HT1080 (cell line): ENCODE results near the gene PLEKHG4. TPM values are rescaled to one million over a fixed set of nuclear protein-coding genes. Genes with fewer than 3 reads are reported as not detected.
A peak's percentile ranks its signal among the peaks of the same experiment; 100 is the strongest.

Experiments
- DNase-seq: peaks from one replicate; pipeline ENCODE4 v3.0.0-alpha.2; 2015; ENCODE audit warnings: low read depth
- total RNA-seq: library from RNA; depleted of rRNA; stranded (reverse); fragments of >200 nt; shearing (Covaris generic); gene quantifications from 2 replicates; pipeline ENCODE4 v1.2.3, GENCODE V29; 2014

PLEKHG4 gene
- total RNA-seq, 1 experiment from 2014 or later = 3.7 TPM

DNA sequence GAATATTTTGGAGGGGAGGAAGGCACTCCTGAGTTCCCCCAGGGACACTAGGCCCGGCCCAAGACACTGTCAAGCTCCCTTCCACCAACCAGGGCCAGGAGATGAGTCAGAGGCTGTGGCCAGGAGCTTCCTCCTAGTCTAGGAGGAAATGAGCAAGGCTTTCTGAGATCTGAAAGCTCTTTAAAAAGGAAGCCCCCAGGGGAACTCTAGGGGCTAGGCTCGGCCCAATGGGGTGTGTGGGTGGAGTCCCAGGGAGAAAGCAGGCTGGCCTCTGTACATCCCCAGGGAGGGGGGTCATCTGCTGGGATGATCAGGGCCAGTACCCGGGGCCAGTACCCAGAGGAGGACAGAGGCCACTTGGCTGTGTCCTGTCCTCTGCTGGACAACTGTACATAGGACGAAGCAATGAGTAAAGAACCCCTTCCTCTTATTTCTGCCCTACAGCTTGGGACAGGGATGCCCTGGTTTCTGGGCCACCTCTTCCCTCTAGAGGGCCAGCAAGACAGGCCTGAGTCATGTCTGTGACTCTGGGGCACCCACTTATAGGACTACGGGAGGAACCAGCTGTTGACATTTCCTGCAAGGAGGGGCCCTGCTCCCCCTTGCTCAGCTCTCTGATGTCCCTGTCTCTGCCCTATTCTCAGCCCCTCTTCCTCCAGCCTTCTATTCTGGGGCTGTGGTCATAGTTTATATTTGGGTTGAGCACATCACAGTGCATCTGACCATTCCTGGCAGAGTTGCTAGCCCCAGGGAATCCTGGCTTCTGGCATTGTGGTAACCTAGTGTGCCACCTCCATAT, 34.7 kb upstream of the PLEKHG4 start:
- DNase-seq = peak; percentile 96

DNA sequence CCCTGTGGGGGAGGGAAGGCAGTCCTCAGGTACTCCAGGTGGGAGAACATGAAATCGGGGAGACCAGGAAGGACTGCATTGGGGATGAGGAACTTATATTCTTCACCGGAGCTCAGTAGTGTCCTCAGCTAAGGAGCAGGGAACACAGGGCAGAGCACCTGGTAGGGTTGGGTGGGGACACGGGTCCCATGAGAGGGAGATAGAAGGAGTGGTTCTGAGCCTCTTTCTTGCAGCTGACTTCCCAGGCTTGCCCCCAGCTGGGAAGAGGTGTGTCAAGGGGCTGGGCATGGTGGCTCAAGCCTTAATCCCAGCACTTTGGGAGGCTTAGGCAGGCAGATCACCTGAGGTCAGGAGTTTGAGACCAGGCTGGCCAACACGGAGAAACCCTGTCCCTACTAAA, 34.1 kb upstream of the PLEKHG4 start:
- no peak for DNase-seq

DNA sequence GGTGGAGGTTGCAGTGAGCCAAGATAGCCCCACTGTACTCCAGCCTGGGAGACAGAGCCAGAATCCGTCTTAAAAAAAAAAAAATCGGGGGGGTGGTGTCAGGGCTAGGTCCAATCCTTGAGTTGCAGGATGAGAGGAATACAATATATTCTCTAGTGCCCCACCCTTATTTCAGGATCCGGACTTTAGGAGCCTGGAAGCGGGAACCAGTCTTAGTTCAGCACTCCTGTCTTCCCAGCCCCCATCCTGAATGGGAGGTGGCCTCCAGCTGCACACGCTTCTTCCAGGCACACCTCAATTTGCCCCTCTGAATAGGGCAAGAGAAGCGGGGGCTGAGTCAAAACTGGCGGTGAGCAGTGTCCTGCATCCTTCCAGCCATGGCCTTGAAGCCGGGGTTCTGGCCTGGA, 33.7 kb upstream of the PLEKHG4 start:
- no peak for DNase-seq

DNA sequence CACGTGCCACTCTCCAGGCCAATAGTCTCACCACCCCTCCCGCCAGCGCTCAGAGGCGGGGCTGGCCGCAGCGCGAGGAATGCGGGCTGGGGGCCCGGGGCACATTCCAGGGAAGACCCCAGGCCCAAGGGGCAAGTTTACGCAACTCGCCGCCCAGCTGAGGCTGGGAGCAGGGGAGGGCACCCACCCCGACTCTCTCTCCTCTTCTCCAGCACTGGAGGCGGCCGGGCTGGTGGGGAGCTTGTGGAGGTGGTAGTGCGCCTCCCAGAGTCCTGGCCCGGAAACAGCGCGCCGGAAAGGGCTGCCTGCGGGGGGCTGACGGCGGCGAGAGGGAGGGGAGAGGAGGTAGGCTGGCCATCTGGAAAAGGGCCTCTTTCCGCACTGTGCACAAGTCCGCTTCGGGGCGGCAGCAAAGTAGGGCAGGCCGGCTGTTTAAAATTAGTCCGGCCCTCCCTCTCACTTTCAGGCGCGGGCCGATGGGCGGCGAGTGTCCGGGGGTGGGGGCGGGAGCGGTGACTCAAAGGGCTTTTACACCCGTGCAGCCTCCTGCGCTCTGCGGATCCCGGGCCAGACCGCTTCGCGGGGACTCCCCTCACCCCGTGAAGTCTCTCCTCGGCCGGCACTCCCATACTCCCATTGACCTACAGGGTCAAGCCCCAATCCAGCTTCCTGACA, 33.1 kb upstream of the PLEKHG4 start:
- peak; percentile 88 for DNase-seq

DNA sequence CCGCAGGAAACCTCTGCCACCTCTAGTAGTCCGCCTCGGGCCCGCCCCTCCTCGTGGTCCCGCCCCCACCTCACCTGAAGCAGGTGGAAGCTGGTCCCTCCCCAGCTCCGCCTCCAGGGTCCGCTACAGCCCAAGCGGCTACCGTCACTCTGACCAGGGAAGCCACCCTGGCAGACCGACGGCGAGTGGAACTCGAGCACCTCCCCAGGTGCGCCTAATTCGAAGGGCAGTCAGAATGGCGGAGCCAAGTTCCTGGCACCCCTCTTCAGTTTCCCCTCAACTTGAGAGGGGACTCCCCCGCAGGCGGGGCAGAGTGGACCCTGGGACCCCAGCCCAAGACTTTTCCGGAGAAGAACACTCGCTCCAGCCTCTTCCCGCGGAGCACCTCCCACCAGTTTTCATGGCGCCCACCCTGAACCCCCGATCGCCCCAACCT, 32.6 kb upstream of the PLEKHG4 start:
- DNase-seq = no peak

DNA sequence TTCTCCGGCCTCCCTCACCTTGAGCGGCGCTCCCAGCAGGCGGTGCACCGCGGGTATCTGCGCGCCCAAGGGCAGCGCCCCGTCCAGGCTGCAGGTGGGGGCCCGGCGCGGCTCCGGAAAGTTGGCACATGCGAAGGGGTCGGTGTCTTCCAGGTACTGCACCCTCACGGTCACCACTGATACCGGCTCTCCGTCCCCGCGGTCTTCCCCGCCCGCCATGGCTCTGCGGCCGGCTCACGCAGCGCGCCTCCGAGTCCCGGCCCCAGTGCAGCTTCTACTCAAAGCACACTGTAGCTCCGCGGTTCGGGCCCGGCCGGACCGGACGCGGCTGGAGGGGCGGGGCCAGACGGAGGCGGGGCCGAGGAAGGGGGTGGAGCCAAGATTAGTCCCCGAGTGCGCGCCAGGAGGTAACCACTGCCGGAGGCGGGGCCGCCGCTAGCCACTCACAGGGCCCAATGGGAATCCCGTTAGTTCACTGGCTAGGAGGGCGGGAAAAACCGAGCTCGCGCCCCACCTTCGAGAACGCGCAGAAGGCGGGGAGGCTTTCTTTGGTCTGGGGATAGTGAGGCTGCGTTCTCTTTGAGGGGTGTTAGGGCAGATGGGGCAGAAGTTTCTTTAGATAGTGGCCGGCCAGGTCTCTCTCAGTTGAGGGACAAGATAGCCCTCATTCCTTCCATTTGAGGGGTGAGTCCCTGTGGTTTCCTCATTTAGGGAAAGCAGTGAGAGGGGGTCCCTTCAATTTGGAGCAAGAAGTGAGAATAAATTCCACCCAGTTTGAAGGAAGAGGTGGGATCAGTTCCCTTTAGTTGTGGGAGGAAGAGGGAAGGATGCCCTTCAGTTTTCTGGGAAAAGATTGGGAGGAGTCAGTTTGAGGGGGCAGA, 31.9 kb upstream of the PLEKHG4 start, which contains the start of gene FHOD1:
Gene FHOD1, minus strand, starts transcription at position 290 of the 881 bp plus-strand sequence. Its CDS starts 71 bp downstream, at position 219.
- peak; percentile 91 for DNase-seq

DNA sequence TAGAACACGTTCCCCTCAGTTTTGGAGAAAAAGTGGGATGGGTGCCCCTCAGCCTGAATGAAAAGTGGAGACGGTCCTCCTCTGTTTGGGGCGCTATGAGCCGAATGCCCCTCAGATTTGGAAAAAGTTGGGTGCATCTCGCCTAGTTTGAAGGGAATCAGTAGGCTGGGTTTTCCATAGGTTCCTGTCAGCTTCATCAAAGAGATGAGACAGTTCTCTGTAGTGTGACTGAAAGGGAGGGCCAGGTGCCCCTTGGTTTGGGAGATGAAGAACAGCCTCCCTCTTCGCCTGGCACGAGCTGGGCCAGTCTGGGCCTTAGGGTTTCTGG, 31.3 kb upstream of the PLEKHG4 start:
- no peak for DNase-seq

DNA sequence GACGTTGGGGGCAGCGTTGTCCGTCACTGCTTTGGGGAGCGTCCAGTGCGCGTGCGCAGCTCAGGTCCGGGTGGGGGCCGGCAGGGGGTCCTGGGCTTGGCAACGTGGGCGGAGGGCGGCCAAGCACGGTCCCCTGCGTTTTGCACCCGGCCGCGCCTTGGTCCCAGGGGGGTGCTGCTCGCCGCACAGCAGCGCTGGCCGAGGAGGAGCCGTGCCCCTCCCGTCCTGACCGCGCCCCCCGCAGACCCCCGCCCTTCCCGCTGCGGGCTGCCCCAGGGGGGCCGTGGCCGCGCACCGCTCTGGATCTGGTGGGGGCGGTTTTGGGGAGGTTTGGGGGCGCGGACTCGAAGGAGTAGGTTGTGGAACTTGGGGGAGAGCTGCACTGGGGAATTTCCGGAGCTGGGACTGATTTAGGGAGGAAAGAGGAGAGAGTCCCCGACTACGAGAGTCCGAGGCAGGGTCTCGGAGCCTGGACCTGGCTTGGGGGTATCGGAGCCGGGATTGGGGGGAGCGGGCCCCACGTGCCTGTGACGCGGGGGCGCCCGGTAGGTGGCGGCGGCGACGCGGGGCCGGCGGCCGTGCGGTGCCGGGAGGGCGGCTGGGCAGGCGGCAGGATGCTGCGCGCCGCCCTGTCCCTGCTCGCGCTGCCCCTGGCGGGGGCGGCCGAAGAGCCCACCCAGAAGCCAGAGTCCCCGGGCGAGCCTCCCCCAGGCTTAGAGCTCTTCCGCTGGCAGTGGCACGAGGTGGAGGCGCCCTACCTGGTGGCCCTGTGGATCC, 30.7 kb upstream of the PLEKHG4 start, which contains the start of gene SLC9A5:
Gene SLC9A5, plus strand, starts transcription at position 579 of the 777 bp plus-strand sequence. Its CDS starts 36 bp downstream, at position 615.
- no peak for DNase-seq

DNA sequence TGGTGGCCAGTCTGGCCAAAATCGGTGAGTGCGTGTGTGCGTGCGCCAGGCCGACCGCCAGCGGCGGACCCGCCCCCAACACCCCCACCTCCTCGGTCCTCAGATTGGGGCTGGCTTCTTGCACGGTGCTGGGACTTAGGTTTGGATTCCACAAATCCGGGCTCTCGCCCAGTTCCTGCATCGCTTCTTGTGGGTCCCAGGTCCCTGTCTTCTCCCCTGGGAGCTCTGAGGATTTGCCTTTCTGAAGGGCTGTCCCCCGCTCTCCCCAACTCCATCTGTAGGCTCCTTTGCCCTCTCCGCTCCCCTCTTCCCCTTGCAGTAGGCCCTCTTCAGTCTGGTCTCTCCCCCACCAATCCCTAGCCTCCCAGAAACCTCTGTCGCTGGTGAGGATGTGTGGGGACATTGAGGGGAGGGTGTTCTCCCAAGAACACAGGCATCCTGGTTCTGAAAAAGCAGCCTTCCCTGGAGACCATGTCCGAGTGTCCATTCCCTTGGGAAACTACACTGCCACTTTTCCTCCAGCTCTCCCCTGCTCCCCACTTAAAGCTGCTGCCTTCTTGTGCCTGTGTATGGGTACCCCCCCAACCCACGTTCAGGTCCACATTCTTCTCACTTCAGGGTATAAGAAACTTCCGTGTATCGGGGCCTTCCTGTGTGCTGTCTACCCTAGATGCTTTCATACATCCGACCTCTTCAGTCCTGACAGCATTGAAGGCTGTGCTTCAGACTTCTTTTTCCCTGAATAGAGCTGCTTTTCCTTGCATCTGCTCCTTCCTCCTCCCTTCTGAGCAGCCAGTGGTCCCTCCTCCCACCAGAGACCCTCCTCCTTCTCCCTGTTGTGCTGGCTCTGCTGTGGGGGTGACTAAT, 29.9 kb upstream of the PLEKHG4 start:
- no peak for DNase-seq

DNA sequence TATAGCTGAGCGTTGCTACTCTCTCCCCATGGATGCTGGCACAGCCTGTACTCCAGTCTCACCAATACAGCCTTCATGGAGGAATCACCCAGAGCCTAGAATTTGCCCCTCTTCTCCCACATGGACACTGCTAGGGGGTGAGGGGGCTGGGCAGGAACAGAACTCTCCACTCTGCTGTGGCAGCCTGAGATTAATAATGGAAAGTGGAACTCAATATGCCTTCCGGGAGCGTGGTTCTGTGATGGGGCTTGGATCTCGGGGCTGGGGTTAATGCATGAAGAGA, 29.3 kb upstream of the PLEKHG4 start:
- no peak for DNase-seq

DNA sequence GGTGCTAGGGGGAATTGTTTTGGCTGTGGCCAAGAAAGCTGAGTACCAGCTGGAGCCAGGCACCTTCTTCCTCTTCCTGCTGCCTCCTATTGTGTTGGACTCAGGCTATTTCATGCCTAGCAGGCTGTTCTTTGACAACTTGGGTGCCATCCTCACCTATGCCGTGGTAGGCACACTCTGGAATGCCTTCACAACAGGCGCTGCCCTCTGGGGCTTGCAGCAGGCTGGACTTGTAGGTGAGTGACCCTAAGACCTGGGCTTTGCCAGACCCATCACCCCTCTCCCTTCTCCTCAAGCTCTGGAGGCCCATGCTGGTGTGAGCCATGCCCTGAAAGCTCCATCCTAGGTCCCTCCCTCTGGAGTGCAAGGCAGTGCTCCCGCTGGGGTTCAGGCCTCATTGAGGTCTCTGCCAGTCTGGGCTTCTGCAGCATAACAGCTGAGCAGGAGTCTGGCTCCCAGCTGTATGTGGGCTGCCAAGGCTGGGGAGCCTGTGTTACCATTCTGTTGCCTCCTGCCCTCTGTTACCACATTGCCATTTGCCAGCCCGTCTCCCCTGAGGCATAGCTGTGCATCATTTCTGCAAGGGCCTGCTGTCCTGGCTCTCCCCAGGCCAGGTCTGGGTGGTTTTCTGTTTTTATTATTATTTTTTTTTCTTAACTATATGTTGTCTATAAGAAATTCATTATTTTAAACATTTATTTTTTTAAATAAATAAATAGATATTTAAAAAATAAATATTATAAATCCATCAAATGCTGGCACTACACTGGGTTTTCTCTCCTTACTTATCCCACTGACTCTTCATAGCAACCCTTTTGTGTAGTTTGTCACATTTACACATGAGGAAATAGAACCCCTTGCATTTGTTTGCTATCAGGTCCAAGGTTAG, 26.5 kb upstream of the PLEKHG4 start:
- no peak for DNase-seq

DNA sequence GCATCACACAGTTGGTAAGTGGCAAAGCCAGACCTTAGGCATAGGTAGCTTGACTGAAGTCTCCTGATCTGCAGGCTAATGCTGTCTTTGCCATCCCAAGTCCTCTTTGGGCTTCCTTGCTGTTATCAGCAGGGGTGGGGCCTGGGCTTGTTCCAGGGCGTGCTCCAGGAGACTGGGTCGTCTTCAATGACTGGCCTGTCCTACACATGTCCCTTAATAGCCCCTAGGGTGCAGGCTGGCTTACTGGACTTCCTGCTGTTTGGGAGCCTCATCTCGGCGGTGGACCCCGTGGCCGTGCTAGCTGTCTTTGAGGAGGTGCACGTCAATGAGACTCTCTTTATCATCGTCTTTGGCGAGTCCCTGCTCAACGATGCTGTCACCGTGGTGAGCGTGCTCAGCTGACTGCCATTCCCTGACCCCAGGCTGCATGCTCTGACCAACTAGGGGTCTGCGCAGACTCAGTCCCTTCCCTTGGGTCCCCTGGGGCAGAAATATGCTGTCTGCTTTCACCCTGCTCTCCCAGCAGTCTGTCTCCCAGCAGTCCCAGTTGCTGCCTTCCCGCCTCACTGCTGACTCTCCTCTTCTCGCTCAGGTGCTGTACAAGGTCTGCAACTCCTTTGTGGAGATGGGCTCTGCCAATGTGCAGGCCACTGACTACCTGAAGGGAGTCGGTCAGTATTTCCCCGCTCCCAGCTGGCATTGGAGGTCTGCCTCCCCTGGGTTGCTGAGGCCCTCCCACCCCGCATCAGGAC, 24.4 kb upstream of the PLEKHG4 start:
- no peak for DNase-seq

DNA sequence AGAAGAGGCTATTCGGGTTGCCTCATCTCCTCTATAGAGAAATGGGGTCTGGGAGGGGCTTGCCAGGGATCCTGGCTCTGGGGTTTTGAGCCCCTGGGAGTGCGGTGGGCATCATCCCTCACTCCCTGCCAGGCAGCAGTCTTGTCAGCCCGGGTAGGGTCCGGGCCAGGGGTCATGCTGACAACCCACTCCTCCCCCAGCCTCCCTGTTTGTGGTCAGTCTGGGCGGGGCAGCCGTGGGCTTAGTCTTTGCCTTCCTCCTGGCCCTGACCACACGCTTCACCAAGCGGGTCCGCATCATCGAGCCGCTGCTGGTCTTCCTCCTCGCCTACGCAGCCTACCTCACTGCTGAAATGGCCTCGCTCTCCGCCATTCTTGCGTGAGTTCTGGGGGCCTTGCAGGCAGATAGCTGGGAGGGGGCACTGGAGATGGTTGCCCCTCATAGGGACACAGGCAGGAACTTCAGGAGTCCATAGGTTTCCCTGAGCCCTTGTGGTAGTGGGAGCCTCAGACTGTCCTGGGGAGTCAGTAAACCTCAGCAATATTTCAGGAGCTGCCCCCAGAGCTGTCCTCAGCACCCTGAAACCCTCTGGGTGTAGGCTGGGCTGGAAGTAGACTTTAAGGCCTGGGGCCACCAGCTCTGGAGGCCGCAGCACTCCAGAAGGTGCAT, 23.6 kb upstream of the PLEKHG4 start:
- DNase-seq = no peak

DNA sequence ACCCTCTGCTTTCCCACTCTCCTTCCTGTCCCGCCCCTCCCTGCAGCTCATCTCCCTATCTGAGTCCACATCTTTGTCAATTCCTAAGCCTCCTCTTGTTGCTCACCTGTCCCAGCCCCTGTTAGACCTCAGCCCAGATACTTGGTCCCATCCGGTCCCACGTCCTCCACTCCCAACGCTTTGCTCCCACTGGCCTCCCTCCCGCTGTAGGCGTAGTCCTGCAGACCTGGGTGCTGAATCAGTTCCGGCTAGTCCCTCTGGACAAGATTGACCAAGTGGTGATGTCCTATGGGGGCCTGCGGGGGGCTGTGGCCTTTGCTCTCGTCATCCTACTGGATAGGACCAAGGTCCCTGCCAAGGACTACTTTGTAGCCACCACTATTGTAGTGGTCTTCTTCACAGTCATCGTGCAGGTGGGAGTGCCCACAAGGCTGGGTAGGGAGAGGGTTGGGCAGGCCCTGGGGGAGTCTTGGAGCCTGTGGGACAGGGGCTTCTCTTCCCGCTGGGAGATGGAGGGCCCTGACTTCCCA, 22.6 kb upstream of the PLEKHG4 start:
- no peak for DNase-seq

DNA sequence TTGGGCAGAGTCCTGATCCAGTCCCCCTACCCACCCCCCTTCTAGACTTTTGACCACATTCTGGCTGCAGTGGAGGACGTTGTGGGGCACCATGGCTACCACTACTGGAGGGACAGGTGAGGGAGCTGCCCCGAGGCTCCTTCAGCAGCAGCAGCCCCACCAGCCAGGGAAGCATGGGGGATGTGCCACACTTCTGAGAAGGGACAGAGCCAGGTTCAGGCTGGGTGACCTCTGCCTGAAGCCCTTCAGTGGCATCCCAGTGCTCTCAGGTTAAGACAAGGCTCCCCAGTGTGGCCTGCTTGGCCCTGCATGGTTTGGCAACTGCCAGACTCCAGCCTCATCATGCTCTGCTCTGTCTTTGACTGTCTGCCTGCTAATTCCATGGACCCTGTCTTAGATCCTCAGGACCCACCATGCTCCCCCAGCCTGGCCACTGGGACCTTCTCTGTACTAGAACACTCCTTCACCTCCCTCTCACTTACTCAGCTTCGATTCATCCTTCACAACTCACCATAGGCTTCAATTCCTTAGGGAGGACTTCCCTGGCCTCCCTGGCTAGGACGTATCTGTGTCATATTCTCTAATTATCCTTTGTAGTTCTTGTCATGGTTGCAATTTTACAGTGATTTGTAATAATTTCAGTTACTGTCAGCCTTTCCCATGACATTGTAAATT, 21.7 kb upstream of the PLEKHG4 start:
- DNase-seq = no peak

DNA sequence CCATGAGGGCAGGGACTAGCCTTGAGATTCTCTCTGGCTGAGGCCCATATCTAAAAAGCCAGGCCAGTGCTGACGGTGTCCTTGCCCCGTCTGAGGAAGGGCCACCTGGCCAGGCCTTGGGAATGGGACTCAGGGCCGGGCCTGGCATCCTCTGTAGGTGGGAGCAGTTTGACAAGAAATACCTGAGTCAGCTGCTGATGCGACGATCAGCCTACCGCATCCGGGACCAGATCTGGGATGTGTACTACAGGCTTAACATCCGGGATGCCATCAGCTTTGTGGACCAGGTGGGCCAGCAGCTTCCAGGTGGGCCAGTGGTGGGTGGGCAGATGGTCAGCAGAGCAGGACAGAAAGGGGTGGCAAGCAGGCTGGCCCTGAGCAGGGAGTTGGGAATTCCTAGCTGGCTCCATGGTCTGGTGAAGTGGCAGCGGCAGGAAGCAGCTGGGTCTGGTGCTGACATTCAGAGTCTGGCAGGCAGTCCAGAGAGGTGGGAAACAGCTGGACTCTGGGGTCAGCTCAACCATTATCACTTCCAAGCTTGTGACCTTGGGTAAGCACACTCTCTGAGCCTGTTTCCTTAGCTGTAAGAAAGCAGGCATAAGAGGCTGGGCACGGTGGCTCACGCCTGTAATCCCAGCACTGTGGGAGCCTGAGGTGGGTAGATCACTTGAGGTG, 21.0 kb upstream of the PLEKHG4 start:
- no peak for DNase-seq
